ENCODE data around the gene ACR. TPM values are rescaled to one million over a fixed set of nuclear protein-coding genes. Genes with fewer than 3 reads are reported as not detected.

The ACR gene
- total and polyA plus RNA-seq, 2 of the 8 experiments (the other 6 are each of a cell fraction or from before 2014, with no cell fraction given): 0.56 TPM; not detected in 1

DNA sequence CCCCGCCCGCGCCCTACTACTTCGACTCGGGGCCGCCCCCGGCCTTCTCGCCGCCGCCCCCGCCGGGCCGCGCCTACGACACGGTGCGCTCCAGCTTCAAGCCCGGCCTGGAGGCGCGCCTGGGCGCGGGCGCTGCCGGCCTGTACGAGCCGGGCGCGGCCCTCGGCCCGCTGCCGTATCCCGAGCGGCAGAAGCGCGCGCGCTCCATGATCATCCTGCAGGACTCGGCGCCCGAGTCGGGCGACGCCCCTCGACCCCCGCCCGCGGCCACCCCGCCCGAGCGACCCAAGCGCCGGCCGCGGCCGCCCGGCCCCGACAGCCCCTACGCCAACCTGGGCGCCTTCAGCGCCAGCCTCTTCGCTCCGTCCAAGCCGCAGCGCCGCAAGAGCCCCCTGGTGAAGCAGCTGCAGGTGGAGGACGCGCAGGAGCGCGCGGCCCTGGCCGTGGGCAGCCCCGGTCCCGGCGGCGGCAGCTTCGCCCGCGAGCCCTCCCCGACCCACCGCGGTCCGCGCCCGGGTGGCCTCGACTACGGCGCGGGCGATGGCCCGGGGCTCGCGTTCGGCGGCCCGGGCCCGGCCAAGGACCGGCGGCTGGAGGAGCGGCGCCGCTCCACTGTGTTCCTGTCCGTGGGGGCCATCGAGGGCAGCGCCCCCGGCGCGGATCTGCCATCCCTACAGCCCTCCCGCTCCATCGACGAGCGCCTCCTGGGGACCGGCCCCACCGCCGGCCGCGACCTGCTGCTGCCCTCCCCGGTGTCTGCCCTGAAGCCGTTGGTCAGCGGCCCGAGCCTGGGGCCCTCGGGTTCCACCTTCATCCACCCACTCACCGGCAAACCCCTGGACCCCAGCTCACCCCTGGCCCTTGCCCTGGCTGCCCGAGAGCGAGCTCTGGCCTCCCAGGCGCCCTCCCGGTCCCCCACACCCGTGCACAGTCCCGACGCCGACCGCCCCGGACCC is 17.4 kb upstream of the ACR start (continued):
- TF ChIP-seq BCL11A (IDR thresholded peaks at IDR 0.05; ENCODE audit: low read depth in 2 of 2, low read length in 2 of 2) (no peak), RNF2 (IDR thresholded peaks at IDR 0.05; ENCODE audit: borderline replicate concordance, low read depth, low read length, missing control alignments, poor library complexity, severe bottlenecking) (no peak), TAF7 (optimal IDR thresholded peaks at IDR 0.05; ENCODE audit: borderline replicate concordance, low read depth, low read length) (no peak), GABPA (IDR thresholded peaks at IDR 0.05; ENCODE audit: borderline replicate concordance, insufficient read depth, low read length) (peak; percentile 10; the same call in 1 of the 2 replicates), KDM1A (IDR thresholded peaks at IDR 0.05; ENCODE audit: borderline replicate concordance, low read length) (no peak), SP2 (IDR thresholded peaks at IDR 0.05; ENCODE audit: low read length) (no peak), EZH2 (IDR thresholded peaks at IDR 0.05; ENCODE audit: low read depth, low read length, severe bottlenecking) (peak; percentile 54), NANOG (IDR thresholded peaks at IDR 0.05; ENCODE audit: insufficient read depth, low read depth, low read length, poor library complexity, severe bottlenecking) (no peak), EP300 (IDR thresholded peaks at IDR 0.05; ENCODE audit: borderline replicate concordance in 1 of 2, low read depth in 2 of 2, low read length in 2 of 2) (no peak), CHD1 (IDR thresholded peaks at IDR 0.05; ENCODE audit: low read depth, low read length) (no peak), SP4 (IDR thresholded peaks at IDR 0.05; ENCODE audit: low read length) (no peak)
- TF ChIP-seq, protein P1, sequence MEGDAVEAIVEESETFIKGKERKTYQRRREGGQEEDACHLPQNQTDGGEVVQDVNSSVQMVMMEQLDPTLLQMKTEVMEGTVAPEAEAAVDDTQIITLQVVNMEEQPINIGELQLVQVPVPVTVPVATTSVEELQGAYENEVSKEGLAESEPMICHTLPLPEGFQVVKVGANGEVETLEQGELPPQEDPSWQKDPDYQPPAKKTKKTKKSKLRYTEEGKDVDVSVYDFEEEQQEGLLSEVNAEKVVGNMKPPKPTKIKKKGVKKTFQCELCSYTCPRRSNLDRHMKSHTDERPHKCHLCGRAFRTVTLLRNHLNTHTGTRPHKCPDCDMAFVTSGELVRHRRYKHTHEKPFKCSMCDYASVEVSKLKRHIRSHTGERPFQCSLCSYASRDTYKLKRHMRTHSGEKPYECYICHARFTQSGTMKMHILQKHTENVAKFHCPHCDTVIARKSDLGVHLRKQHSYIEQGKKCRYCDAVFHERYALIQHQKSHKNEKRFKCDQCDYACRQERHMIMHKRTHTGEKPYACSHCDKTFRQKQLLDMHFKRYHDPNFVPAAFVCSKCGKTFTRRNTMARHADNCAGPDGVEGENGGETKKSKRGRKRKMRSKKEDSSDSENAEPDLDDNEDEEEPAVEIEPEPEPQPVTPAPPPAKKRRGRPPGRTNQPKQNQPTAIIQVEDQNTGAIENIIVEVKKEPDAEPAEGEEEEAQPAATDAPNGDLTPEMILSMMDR (IDR thresholded peaks at IDR 0.05; ENCODE audit: control extremely low read depth in 1 of 3, insufficient read depth in 1 of 3, low read depth in 1 of 3, low read length in 3 of 3): peak; percentile 16 to 27 (median 17)
- TF ChIP-seq, protein P2, sequence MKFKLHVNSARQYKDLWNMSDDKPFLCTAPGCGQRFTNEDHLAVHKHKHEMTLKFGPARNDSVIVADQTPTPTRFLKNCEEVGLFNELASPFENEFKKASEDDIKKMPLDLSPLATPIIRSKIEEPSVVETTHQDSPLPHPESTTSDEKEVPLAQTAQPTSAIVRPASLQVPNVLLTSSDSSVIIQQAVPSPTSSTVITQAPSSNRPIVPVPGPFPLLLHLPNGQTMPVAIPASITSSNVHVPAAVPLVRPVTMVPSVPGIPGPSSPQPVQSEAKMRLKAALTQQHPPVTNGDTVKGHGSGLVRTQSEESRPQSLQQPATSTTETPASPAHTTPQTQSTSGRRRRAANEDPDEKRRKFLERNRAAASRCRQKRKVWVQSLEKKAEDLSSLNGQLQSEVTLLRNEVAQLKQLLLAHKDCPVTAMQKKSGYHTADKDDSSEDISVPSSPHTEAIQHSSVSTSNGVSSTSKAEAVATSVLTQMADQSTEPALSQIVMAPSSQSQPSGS (IDR thresholded peaks at IDR 0.05; ENCODE audit: low read length): no peak
- TF ChIP-seq, protein P3, sequence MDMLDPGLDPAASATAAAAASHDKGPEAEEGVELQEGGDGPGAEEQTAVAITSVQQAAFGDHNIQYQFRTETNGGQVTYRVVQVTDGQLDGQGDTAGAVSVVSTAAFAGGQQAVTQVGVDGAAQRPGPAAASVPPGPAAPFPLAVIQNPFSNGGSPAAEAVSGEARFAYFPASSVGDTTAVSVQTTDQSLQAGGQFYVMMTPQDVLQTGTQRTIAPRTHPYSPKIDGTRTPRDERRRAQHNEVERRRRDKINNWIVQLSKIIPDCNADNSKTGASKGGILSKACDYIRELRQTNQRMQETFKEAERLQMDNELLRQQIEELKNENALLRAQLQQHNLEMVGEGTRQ (IDR thresholded peaks at IDR 0.05; ENCODE audit: low read length): no peak

All from H1 (cell line).